Activated naive CD4-positive, alpha-beta T cell treated with Interleukin-2 at 50 U/mL for 16 hours (primary cell): Measurements from ENCODE around the gene MARCHF10.

Experiments
- DNase-seq: peaks from one replicate; pipeline ENCODE4 v3.0.0-alpha.2; 2020

The MARCHF10 gene

DNA sequence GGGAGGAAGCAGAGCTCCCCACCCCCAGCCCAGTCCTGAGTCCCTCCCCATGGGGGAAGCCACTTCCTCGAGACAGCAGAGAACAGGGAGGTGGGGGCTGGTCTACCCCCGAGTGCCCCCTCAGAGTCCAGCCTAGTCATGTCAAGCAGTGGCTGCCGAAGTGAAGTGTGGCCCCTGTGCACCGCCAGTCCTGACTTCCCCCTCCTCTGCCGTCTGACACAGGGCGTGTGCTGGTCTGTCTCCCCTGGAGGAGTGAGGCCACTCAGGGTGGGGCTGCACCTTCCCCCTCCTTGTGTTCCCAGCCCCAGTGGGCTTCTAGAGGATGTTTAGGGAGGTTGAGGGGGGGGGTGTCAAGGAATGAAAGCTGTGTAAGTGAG is 133.8 kb downstream of the MARCHF10 start:
- DNase-seq = no peak

DNA sequence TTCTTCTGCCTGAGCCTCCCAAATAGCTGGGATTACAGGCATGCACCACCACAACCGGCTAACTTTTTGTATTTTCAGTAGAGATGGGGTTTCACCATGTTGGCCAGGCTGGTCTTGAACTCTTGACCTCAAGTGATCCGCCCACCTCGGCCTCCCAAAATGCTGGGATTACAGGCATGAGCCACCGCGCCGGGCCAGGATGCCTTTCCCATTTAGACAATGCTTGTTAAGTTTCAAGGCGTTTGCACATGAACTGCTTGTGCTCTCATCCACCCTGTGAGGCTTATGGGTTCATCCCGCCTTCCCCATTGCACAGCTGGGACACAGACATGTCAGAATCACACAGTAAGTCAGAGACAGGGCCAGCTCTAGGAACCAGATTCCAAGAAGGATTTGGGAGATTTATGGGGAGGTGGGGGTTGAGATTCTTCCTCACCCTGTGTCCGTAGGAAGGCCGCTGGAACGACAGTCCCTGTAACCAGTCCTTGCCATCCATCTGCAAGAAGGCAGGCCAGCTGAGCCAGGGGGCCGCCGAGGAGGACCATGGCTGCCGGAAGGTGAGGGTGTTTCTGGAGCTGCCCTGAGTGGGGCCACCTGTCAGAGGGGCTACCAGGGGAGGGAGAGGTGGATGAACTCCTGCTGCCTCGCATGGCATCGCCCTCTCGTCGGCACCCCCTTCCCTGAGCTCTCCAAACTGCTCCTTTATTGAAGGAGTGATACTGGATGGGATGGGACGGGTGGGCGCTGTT is 134.3 kb downstream of the MARCHF10 start:
- DNase-seq = no peak

DNA sequence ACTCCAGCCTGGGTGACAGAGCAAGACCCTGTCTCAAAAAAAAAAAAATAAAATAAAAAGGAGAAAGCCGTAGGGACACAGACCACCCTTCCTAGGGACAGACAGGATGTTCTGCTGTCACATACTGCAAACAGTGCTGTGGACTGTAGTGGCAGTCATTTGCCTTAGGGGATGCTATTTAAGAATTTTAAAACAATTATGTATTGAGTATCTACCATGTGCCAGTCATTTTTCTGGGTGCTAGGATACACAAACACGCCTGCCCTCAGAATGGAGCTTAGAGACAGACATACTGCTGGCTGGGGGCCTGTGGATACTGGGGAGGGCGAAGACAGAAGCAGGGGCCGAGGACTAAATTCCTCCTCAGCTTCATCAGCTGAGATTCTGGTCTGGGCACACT is 135.2 kb downstream of the MARCHF10 start:
- no peak for DNase-seq

DNA sequence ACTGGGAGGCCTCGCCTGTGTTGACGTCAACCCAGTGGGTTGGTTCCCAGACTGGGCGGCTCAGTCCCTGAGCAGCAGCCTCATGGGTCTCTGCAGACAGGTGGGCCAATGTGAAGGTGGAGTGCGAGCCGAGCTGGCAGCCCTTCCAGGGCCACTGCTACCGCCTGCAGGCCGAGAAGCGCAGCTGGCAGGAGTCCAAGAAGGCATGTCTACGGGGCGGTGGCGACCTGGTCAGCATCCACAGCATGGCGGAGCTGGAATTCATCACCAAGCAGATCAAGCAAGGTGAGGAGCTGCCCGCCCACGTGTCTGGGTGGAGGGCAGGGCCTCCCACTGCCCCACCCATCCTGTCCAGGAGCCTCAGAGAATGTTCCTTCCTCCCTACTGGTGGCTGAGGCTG is 136.6 kb downstream of the MARCHF10 start:
- no peak for DNase-seq

DNA sequence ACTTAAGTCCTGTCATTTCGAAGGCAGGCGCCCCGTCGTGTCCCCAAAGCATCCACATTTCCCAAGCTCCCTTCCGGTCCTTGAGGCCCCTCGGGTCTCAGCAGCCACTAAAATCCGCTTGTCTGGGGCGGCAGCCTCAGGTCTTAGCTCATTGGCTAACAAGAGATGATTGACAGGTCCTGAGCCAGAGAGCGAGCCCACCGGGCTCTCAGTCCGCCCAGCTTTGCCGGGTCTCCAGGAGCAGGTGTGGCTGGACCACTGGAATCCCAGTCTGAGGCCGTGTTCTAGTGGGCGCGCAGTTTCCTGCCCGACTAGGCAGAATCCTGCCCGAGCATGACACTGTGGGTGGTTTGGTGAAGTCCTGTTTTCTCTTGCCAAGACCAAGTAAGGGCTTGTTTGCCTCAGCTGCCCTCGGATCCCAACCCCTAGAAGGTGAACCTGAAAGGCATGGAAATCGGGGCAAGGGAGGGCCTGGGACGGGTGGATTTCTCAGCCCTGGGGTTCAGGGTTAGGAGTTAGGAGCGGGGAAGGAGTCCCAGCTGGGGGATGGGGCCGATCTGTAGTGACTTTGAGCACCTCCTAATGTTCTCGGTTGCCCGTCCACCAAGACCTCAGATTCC is 137.8 kb downstream of the MARCHF10 start:
- DNase-seq = no peak

DNA sequence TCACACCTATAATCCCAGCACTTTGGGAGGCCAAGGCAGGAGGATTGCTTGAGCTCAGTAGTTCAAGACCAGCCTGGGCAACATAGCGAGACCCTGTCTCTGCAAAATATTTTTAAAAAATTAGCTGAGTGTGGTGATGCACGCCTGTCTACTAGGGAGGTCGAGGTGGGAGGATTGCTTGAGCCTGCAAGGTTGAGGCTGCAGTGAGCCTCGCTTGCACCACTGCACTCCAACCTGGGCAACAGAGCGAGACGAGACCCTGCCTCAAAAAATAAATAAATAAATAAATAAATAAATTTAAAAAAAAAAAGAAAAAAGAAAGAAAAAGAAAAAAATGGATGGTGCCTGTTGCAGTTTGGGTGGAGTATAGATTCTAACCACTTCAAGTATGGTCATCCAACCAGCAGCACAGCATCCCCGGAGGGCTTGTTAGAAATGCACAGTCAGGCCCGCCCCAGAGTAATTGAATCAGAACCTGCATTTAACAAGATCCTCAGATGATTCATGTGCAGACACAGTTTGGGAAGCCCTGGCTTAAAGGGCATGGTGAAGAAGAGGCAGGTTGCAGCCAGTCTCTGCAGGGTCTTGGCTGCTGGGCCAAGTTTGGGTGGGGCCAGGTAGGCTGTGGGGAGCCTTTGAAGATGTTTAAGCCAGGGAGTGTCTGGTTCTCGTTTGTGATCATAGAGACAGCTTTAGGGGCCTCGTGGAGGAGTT is 139.9 kb downstream of the MARCHF10 start:
- DNase-seq = no peak

DNA sequence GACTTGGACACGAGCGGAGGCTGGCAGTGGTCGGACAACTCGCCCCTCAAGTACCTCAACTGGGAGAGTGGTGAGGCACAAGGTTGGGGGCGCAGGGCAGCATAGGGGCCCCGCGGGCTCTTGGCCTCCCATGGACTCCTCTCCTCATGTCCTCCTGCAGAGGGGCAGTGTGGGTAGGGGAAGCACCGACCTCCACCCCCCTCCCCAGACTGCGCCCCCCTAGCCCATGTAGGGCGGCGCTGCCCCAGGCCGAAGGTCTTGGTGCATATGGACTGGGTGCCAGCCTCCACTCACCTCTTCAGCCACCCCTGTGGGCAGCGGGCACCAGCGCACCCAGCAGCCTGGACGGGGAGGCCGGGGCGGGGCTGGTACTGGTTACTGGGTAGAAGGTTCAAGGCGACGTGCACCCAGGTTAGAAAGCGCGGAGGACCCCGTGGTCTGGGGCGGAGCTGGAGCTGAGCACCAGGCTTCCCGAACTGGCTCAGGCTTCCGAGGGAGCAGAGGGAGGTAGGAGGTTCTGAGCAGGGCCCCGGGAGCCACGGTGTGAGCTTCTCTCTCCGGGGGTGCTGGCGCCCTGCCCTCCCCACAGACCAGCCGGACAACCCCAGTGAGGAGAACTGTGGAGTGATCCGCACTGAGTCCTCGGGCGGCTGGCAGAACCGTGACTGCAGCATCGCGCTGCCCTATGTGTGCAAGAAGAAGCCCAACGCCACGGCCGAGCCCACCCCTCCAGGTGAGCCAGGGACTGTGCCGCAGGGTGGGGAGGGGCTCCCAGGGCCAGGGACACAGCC is 141.1 kb downstream of the MARCHF10 start:
- DNase-seq = no peak

DNA sequence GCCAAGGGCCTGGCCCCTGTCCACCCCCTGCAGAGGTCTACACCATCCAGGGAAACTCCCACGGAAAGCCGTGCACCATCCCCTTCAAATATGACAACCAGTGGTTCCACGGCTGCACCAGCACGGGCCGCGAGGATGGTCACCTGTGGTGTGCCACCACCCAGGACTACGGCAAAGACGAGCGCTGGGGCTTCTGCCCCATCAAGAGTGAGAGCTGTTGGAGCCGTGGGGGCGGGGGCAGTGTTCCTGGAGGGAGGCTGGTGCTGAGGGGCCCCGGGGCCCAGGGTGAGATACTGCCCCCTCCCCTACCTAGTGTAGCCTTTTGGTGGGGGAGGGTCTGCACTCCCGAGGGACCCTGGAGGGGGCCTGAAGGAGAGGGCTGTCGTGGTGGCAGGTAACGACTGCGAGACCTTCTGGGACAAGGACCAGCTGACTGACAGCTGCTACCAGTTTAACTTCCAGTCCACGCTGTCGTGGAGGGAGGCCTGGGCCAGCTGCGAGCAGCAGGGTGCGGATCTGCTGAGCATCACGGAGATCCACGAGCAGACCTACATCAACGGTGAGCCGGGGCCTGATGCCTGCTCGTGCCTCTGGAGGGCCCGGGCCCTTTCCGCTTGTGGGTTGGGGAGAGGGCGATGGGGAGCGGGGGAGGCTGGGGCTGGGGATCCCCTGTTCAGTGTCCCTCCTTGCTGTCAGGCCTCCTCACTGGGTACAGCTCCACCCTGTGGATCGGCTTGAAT is 141.9 kb downstream of the MARCHF10 start:
- DNase-seq = no peak

DNA sequence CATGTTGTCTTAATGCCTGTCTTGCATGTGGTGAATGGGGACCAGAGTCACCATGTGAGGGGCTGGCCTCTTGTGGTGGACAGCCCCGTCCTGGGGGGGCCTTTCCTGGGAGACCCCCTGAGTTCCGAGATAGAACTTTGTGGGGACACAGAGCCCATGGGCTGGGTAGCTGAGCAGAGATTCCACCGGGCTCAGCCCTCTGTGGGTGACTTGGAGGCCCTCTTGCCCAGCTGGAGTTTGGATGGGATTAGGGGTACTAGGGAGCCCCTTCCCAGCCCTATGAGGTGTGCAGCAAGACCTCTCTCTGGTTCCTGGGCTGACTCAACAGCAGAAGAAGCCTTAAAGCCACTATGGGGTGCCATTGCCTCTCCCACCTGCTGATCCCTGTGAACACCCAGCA is 142.5 kb downstream of the MARCHF10 start:
- DNase-seq = no peak

DNA sequence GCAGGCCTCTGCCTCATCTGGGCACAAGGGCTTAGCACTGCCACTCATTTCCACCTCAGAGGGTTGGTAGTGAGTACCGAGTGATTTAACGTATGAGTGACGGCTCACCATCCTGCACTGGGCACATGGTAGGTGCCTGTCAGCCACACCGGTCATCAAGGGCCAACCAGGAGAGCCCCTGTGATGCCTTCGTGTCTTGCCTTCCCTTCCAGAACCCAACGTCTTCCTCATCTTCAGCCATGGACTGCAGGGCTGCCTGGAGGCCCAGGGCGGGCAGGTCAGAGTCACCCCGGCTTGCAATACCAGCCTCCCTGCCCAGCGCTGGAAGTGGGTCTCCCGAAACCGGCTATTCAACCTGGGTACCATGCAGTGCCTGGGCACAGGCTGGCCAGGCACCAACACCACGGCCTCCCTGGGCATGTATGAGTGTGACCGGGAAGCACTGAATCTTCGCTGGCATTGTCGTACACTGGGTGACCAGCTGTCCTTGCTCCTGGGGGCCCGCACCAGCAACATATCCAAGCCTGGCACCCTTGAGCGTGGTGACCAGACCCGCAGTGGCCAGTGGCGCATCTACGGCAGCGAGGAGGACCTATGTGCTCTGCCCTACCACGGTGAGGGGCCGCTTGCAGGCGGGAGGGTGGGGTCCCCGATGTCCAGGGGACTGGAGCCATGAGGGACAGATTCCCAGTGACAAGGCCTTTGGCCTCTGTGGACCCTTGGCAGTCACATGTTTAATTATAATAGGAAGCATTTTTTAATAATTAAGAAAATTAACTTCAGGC is 143.6 kb downstream of the MARCHF10 start:
- DNase-seq = no peak

DNA sequence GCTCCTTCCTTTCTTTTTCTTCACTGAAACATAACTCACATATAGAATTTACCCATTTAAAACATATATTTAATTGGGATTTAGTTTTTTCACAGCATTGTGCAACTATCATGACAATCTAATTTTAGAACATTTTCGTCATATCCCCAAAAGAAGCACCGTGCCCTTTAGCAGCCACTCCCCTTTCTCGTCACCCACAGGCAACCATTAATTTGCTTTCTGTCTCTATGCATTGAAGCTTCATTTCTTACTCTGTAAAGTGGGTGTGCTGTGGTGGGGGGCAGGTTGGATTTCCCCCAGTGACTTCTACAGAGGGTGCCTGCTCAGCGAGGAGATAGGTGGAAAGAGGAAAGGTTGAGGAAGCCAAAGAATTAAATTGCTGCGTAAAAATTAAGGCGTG is 144.8 kb downstream of the MARCHF10 start:
- DNase-seq = no peak

DNA sequence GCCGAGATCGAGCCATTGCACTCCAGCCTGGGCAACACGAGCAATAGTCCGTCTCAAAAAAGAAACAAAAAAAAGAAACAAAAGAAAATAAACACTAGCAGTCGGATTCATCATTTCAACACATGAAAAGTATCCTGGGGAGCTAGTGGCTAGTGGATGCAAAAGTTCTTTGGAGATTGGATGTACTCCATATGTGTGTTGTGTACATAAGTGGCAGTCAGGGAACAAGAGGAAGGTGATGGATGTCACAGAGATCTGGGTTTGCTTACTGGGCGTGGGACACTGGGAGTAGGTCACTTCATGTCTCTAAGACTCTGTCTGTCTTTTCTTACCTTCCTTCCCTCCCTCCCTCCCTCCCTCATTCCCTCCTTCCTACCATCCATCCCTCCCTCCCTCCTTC is 145.3 kb downstream of the MARCHF10 start:
- no peak for DNase-seq

DNA sequence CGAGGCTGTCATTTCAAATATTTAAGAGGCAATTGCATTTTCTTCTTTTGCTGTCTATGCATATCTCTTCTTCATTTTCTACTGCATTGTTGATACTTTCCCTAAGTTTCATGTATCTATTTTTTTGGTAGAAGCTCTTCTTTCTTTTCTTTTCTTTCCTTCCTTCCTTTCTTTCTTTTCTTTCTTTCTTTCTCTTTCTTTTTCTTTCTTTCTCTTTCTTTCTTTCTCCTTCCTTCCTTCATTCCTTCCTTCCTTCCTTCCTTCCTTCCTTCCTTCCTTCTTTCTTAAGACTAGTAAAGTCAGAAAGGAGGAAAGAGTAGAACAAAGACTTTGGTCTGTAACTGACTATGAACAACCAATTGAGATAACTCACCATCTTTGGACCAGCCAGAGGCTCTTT is 146.8 kb downstream of the MARCHF10 start:
- no peak for DNase-seq

DNA sequence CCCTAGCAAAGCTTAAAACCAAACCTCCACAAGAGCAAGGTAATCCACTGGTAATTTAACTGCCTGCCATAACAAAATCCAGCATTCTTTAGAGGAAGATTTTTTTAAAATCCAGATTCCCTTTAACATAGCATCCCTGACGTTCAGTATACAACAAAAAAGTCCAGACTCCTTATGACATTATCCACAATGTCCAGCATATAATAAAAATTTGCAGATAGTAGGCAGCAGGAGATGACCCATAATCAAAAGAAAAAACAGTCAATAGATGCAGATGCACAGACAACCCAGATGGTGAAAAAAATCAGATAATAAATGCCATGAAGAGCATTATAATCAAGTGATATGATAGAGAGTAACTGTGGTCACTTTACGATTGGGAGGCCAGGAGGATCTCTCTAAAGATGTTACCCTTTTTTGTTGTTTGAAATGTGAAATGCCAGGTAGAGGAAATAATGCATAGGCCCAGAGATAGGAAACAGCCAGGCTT is 147.4 kb downstream of the MARCHF10 start:
- no peak for DNase-seq

DNA sequence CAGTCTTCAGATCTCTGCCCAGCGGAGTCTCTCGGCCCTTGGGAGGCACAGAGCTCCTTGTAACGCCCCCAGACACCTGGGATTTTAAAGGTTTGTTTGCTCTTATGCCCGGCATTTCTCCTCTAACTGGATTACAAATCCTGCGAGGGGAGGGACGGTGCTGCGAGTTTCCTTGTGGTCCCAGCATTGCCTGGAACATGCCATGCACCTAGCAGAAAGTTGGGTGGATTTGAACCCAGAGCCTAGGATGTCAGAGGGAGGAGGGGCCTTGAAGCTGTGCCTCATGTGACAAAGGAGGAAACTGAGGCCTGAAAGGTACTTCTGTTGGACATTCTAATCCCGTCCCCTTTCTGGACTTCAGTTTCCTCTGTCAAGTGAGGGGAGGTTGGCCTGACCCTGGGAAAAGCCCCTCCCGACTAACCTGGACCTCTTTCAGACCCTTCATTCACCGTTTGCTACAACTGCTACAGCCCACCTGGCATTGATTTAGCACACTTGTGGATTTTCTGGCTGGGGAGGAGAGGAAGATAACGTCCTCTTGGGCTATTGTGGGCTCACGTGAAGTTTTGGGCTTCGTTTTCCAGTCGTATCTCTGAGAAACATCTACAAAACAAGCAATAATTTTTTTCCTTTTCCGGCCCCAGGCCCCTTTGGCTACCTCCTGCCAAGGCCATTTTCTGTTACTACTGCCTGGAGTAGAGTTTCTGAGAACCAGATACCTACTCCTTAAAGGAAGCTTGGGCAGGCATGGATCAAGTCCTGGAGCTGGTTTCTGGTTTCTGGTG is 149.8 kb downstream of the MARCHF10 start:
- no peak for DNase-seq

DNA sequence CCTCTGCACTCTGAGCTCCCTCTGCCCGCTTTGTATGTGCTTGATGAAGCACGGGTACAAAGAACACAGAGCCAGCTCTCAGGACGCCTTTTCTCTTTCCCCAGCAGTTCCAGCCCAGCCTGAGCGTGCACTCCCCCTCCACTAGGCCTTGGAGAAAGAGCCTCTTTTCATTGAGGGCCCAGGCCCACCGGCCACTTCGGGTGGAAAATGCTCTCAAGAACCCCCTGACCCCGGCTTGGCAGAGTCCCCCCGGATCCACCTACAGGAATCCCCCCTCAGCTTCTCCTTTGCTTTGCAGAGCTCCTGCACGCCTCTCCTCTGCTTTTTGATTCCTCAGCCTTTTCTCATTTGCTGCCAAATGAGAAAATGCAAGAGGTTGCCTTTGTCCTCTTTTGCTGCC is 150.4 kb downstream of the MARCHF10 start:
- no peak for DNase-seq

DNA sequence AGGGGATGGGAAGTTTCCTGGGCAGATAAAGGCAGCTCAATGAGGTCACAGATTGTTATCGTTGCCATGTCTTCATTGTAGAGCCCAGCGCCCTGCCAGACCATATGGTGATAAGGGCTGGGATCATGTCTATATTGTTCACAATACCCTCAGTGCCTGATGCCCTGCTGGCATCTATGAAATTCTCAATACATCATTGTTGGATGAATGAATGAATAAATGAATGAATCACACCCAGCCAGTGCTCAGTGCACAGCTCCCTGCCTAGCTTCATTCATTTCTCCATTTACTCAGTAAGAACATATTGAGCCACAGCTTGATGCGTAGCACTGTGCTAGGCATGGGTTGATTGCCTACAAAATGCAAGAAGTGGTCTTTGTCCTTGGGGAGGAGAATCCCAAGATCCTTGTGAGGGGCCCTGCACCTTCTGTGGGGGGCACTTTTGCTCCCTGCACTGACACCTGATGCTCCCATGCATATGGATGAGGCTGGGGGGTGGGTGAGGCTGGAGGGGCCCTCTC is 150.9 kb downstream of the MARCHF10 start:
- no peak for DNase-seq

DNA sequence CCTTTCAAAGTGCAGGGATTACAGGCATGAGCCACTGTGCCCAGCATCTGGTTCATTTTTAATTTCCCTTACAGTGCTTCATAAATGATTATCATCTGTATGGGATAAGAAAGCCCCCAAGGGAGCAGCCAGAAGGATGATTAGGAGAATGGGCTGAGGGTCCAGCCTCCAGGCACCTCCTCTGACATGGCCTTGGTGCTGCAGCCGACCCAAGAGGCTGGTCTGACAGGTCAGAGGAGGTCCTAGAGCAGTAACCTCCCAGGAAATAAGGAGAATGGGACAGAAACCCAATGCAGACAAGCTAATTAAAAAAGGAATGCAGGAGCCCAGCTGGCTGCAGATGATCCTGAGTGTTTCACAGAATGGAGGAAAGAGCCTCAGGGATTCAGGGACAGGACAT is 151.7 kb downstream of the MARCHF10 start:
- no peak for DNase-seq

DNA sequence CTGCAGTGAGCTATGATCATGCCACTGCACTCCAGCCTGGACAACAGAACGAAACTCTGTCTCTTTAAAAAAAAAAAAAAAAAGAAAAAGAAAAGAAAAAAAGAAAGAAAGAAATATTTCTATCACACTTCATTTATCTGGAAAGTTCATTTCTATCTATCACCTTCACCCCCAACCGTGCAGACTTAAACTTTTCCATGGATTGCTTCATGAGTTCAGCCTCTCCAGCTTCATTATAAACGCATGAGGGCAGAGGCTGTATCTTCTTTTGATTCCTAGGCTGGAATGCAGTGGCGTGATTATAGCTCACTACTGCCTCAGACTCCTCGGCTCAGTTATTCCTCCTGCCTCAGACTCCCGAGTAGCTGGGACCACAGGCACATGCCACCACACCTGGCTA is 152.5 kb downstream of the MARCHF10 start:
- DNase-seq = no peak
